CD14-positive monocyte (primary cell): ENCODE results near the gene FGD6. TPM values are rescaled to one million over a fixed set of nuclear protein-coding genes. Genes with fewer than 3 reads are reported as not detected.

ENCODE experiments used
- DNase-seq, 3 donors: peaks; one replicate each; pipeline ENCODE4 v3.0.0-alpha.2; 2011 to 2022
- H2AFZ ChIP-seq: 2 replicates; pipeline ENCODE4 v1.6.0; 2012; ENCODE audit warnings: mild to moderate bottlenecking, low read depth, low read length, inconsistent platforms; ENCODE audit not compliant: insufficient read depth, poor library complexity, severe bottlenecking
- H3K27ac ChIP-seq, 2 donors: 1 replicate in 1 of 2; 2 replicates in 1 of 2; pipeline ENCODE4 v1.5.1; 2012 to 2013; ENCODE audit warnings: low read length in 2 of 2, control low read depth in 1 of 2, inconsistent platforms in 1 of 2, low read depth in 1 of 2, mild to moderate bottlenecking in 1 of 2
- H3K27me3 ChIP-seq, 2 donors: one replicate each; pipeline versions ENCODE4 v1.6.0 to v1.6.1; 2011 to 2013; ENCODE audit warnings: low read length in 2 of 2; ENCODE audit not compliant: control insufficient read depth in 2 of 2, insufficient read depth in 2 of 2
- H3K36me3 ChIP-seq, 2 donors: replicated peaks in 1 of 2; 1 replicate in 1 of 2; 2 replicates in 1 of 2; pipeline versions ENCODE4 v1.5.1 to v1.6.1; 2012 to 2013; ENCODE audit warnings: low read length in 2 of 2, control low read depth in 1 of 2, inconsistent platforms in 1 of 2, mild to moderate bottlenecking in 1 of 2; ENCODE audit not compliant: insufficient read depth in 2 of 2, control insufficient read depth in 1 of 2
- H3K4me1 ChIP-seq, 2 donors: 1 replicate in 1 of 2; 2 replicates in 1 of 2; pipeline versions ENCODE4 v1.5.1 to v1.6.1; 2012 to 2013; ENCODE audit warnings: low read length in 2 of 2, control low read depth in 1 of 2, inconsistent platforms in 1 of 2, mild to moderate bottlenecking in 1 of 2, moderate library complexity in 1 of 2; ENCODE audit not compliant: insufficient read depth in 2 of 2, control insufficient read depth in 1 of 2
- H3K4me2 ChIP-seq: replicated peaks from 2 replicates; pipeline ENCODE3; 2012; ENCODE audit warnings: low read length, moderate library complexity, mild to moderate bottlenecking; ENCODE audit not compliant: poor library complexity, severe bottlenecking; ENCODE audit errors: extremely low read depth
- H3K4me3 ChIP-seq, 3 experiments: fragments of 200-600 bp in 1 of 3; sonication (generic) in 1 of 3; replicated peaks in 1 of 3; 1 replicate in 2 of 3; 2 replicates in 1 of 3; pipeline ENCODE4 v1.5.1; 2011 to 2013; ENCODE audit warnings: low read length in 3 of 3, mild to moderate bottlenecking in 3 of 3, control low read depth in 2 of 3, low read depth in 2 of 3, inconsistent platforms in 1 of 3, moderate library complexity in 1 of 3
- H3K79me2 ChIP-seq: 2 replicates; pipeline ENCODE4 v1.6.0; 2012; ENCODE audit warnings: mild to moderate bottlenecking, control low read depth, inconsistent platforms, low read length, moderate library complexity; ENCODE audit not compliant: insufficient read depth
- H3K9ac ChIP-seq: 2 replicates; pipeline ENCODE4 v1.6.0; 2017; ENCODE audit warnings: low read length, mild to moderate bottlenecking; ENCODE audit not compliant: insufficient read depth, poor library complexity, severe bottlenecking
- H3K9me3 ChIP-seq, 2 donors: replicated peaks in 1 of 2; 1 replicate in 1 of 2; 2 replicates in 1 of 2; pipeline versions ENCODE4 v1.5.1 to v1.6.1; 2012 to 2013; ENCODE audit warnings: low read length in 2 of 2, control low read depth in 1 of 2; ENCODE audit not compliant: control insufficient read depth in 1 of 2, insufficient read depth in 1 of 2
- H4K20me1 ChIP-seq: 2 replicates; pipeline ENCODE4 v1.6.0; 2012; ENCODE audit warnings: mild to moderate bottlenecking, low read length, control low read depth, moderate library complexity; ENCODE audit not compliant: insufficient read depth
- H3K27ac Mint-ChIP-seq, 7 donors: one replicate each; pipeline ENCODE4 v1.8.0; 2020; ENCODE audit warnings: mild to moderate bottlenecking in 7 of 7, mixed read lengths in 7 of 7, moderate library complexity in 6 of 7, inconsistent platforms in 2 of 7
- H3K27me3 Mint-ChIP-seq, 3 donors: one replicate each; pipeline ENCODE4 v1.8.0; 2021 to 2022; ENCODE audit warnings: low read depth in 3 of 3, mild to moderate bottlenecking in 3 of 3, mixed read lengths in 3 of 3, moderate library complexity in 3 of 3, inconsistent platforms in 1 of 3
- H3K36me3 Mint-ChIP-seq, 2 donors: one replicate each; pipeline ENCODE4 v1.8.0; 2020; ENCODE audit warnings: mixed read lengths in 2 of 2, inconsistent platforms in 1 of 2, mild to moderate bottlenecking in 1 of 2
- H3K4me1 Mint-ChIP-seq: one replicate; pipeline ENCODE4 v1.8.0; 2020; ENCODE audit warnings: mild to moderate bottlenecking, mixed read lengths
- H3K4me3 Mint-ChIP-seq, 2 donors: one replicate each; pipeline ENCODE4 v1.8.0; 2020; ENCODE audit warnings: mild to moderate bottlenecking in 2 of 2, mixed read lengths in 2 of 2, moderate library complexity in 1 of 2
- H3K9me3 Mint-ChIP-seq, 7 donors: one replicate each; pipeline ENCODE4 v1.8.0; 2020 to 2022; ENCODE audit warnings: mixed read lengths in 7 of 7, mild to moderate bottlenecking in 6 of 7, moderate library complexity in 6 of 7, inconsistent platforms in 2 of 7
- WGBS: methylation state at CpG from one replicate; pipeline ENCODE4 v1.1.5; 2013; ENCODE audit warnings: missing lambda C conversion rate; ENCODE audit not compliant: insufficient coverage; 5-methylcytosine and 5-hydroxymethylcytosine counted together
- intact Hi-C, 2 donors: fragments of 100-400 bp; cut with micrococcal nuclease; formaldehyde crosslinking; loops; one replicate each; pipeline versions ENCODE4 v1.15.0 to v1.15.1; 2023
- polyA plus RNA-seq, 3 donors: library from polyadenylated mRNA; depleted of rRNA in 1 of 3; unstranded in 2 of 3; stranded (reverse) in 1 of 3; fragments of 300-500 nt in 2 of 3; fragments of >200 nt in 1 of 3; fragmentation: Illumina TruSeq in 2 of 3; gene quantifications; 1 replicate in 2 of 3; 2 replicates in 1 of 3; pipeline ENCODE4 v1.2.3, GENCODE V29; 2012 to 2021
- TF ChIP-seq, protein P1 (sequence below): fragments of 200-600 bp; IDR thresholded peaks from one replicate; pipeline ENCODE4 v1.8.0; 2022; ENCODE audit warnings: antibody characterized with exemption, mild to moderate bottlenecking

Gene FGD6
- polyA plus RNA-seq, 3 donors, result 4.0 to 8.1 (median 5.3) TPM

DNA sequence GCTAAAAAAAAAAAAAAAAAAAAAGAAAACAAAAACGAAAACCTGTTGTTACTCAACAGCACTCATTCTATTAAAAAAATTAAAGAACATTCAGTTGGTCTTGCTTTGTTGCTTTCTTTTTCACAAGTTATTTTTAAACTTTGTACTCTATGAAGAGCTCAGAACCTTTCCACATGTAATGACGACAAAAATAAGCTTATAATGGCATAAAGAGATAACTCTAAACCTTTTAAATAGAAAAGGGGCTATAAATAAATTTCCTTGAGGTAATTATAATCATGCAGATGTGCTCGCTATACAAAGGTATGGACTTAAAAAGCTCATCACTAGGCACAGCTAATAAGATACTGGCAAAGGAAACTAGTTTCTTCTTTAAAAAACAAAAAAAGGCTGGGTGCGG, 157.3 kb downstream of the FGD6 start:
- Mint-ChIP-seq H3K9me3 (no peaks in the 10 kb centered on the region), H3K4me3 (no peak overlapping the region), H3K36me3 (peaks cover 53 to 87% of the 10 kb centered on the region in 2 donors), H3K27ac (no peak overlapping the region), H3K27me3 (peaks cover 0 to 1% (median 0%) of the 10 kb centered on the region in 3 donors), H3K4me1 (no peaks in the 10 kb centered on the region)
- Histone ChIP-seq H3K36me3 (peaks cover 76 to 93% of the 10 kb centered on the region in 2 donors), H3K79me2 (no peaks in the 10 kb centered on the region), H3K4me2 (no peak overlapping the region), H3K4me1 (no peaks in the 10 kb centered on the region), H4K20me1 (no peaks in the 10 kb centered on the region), H3K4me3 (no peak overlapping the region), H3K9ac (no peak overlapping the region), H3K9me3 (no peaks in the 10 kb centered on the region), H3K27ac (no peak overlapping the region), H3K27me3 (no peaks in the 10 kb centered on the region), H2AFZ (no peak overlapping the region)
- DNase-seq, result no peak
- WGBS, result 91% methylated on average over 1 of the region's 4 CpGs
- intact Hi-C loops, result no loop called here
- TF ChIP-seq, protein P1, sequence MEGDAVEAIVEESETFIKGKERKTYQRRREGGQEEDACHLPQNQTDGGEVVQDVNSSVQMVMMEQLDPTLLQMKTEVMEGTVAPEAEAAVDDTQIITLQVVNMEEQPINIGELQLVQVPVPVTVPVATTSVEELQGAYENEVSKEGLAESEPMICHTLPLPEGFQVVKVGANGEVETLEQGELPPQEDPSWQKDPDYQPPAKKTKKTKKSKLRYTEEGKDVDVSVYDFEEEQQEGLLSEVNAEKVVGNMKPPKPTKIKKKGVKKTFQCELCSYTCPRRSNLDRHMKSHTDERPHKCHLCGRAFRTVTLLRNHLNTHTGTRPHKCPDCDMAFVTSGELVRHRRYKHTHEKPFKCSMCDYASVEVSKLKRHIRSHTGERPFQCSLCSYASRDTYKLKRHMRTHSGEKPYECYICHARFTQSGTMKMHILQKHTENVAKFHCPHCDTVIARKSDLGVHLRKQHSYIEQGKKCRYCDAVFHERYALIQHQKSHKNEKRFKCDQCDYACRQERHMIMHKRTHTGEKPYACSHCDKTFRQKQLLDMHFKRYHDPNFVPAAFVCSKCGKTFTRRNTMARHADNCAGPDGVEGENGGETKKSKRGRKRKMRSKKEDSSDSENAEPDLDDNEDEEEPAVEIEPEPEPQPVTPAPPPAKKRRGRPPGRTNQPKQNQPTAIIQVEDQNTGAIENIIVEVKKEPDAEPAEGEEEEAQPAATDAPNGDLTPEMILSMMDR, result no peak

DNA sequence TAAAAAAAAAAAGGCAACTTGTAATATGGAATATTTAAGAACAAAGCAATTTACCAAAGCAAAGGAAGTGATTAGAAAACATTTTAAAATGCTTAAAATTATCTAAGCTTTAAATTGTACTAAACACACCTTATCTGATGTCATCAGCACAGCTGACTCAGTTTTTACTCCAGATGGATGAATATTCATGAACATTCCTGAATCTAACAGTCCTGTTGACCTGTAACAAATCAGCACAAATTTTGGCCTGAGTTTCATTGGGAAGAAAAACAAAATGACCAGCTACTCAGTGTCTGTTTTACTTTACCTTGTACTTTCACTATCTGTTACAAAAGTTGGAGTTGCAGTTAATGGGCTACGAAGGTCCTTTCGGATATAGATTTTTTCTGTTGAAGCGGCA, 159.8 kb downstream of the FGD6 start:
- Mint-ChIP-seq H3K27ac (no peak overlapping the region), H3K9me3 (peaks cover 0 to 1% (median 0%) of the 10 kb centered on the region in 7 donors), H3K4me3 (no peak overlapping the region), H3K27me3 (peaks cover 0 to 1% (median 1%) of the 10 kb centered on the region in 3 donors), H3K36me3 (peaks cover 49 to 86% of the 10 kb centered on the region in 2 donors), H3K4me1 (no peaks in the 10 kb centered on the region)
- TF ChIP-seq, protein P1, result no peak
- no peaks in the 10 kb centered on the region for H4K20me1 ChIP-seq
- H3K9me3 ChIP-seq, result no peaks in the 10 kb centered on the region
- no peak overlapping the region for H3K4me2 ChIP-seq
- no peak overlapping the region for H3K27ac ChIP-seq
- no peaks in the 10 kb centered on the region for H3K79me2 ChIP-seq
- DNase-seq, result no peak
- H3K9ac ChIP-seq, result no peak overlapping the region
- WGBS, result no CpG with 5 or more reads among the region's 3 CpGs
- no peak overlapping the region for H3K4me3 ChIP-seq
- intact Hi-C loops, result no loop called here
- no peaks in the 10 kb centered on the region for H3K4me1 ChIP-seq
- H3K36me3 ChIP-seq, result peaks cover 80 to 96% of the 10 kb centered on the region in 2 donors
- no peak overlapping the region for H2AFZ ChIP-seq
- no peaks in the 10 kb centered on the region for H3K27me3 ChIP-seq
